ENCODE data around the gene MYO16. TPM values are rescaled to one million over a fixed set of nuclear protein-coding genes. Genes with fewer than 3 reads are reported as not detected.

MYO16 gene
- total and polyA plus RNA-seq, 7 donors = 0.01 to 0.46 (median 0.30) TPM

DNA sequence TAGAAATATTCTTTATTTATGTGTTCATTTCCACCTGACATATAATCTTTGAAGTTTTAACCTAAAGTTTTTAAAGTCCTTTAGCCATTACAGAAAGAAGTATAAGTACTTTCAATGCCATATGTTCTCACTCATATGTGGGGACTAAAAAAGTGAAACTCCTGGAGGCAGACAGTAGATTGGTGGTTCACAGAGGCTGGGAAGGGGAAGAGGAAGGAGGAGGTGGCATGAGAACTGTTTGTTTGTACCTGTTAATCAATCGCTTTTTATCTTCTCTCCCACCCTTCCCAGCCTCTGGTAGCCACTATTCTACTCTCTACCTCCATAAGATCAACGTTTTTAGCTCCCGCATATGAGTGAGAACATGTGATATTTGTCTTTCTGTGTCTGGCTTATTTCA, 131.1 kb downstream of the MYO16 start:
- no peak overlapping the region for H3K4me3 ChIP-seq
- WGBS, 3 donors = 73 to 80% (median 75%) methylated on average over 3 of the region's 3 CpGs
- no peaks in the 10 kb centered on the region for H3K9me3 ChIP-seq
- no peaks in the 10 kb centered on the region for H3K27me3 ChIP-seq (ENCODE audit: insufficient read depth in 3 of 3, low read length in 2 of 3)
- TF ChIP-seq, protein P1, sequence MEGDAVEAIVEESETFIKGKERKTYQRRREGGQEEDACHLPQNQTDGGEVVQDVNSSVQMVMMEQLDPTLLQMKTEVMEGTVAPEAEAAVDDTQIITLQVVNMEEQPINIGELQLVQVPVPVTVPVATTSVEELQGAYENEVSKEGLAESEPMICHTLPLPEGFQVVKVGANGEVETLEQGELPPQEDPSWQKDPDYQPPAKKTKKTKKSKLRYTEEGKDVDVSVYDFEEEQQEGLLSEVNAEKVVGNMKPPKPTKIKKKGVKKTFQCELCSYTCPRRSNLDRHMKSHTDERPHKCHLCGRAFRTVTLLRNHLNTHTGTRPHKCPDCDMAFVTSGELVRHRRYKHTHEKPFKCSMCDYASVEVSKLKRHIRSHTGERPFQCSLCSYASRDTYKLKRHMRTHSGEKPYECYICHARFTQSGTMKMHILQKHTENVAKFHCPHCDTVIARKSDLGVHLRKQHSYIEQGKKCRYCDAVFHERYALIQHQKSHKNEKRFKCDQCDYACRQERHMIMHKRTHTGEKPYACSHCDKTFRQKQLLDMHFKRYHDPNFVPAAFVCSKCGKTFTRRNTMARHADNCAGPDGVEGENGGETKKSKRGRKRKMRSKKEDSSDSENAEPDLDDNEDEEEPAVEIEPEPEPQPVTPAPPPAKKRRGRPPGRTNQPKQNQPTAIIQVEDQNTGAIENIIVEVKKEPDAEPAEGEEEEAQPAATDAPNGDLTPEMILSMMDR (IDR thresholded peaks at IDR 0.05) = no peak
- no peaks in the 10 kb centered on the region for H3K4me1 ChIP-seq
- DNase-seq (no peak), ATAC-seq (no peak)
- intact Hi-C loops (cut with DNase I) = no loop called here
- H3K27ac ChIP-seq = no peak overlapping the region
- no peaks in the 10 kb centered on the region for H3K36me3 ChIP-seq (ENCODE audit: insufficient read depth in 1 of 2, low read depth in 1 of 2)

- ATAC-seq (no peak), DNase-seq (no peak)
- TF ChIP-seq, protein P1 (IDR thresholded peaks at IDR 0.05) = no peak
- intact Hi-C loops (cut with DNase I) = no loop called here
- no peaks in the 10 kb centered on the region for H3K36me3 ChIP-seq (ENCODE audit: insufficient read depth in 1 of 2, low read depth in 1 of 2)
- no peaks in the 10 kb centered on the region for H3K27me3 ChIP-seq (ENCODE audit: insufficient read depth in 3 of 3, low read length in 2 of 3)
- H3K27ac ChIP-seq = no peak overlapping the region
- 75 to 87% (median 79%) methylated on average over 5 of the region's 5 CpGs for WGBS, 3 donors
- H3K4me1 ChIP-seq = no peaks in the 10 kb centered on the region
- H3K9me3 ChIP-seq = no peaks in the 10 kb centered on the region
- H3K4me3 ChIP-seq = no peak overlapping the region
These were observed 138.6 kb downstream of the MYO16 start for GRCh38 chr13:108768035-108768434.

DNA sequence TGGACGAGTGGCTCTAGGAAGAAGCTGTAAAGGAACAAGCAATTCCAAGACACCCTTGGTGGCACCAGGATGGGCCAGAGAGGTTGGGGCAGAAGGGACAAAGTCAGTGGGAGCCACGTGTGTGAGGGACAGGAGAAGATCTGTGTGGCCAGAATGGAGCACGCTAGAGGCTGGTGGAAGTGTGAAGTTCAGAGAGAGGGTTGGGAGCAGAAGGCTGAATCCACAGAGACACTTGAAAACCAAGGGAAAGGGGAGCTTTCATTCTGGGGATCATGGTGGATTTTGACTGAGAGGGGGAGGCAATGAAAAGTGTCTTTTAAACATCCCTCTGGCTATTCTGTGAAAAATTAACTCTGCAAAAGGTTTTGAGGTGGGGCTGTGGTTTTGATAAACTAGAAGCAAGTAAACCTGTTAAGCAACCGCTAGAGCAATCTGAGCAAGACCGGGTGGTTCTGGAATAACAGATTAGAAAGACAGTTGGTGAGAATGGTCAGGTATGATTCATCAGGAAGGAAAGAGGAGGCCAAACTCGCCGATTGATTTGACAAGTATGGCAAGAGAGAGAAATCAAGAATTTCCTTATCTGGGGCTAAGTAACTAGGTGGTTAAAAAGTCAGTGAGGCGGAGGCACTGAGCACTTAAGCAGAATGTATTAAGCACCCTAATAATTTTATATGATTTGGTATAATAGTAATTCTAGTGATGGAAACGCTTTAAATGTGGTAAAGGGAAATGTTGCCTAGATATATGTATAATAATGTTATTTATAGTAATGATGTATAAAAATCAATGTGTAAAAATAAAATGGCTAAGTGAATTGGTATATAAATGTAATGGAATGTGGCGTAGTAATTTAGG, 140.0 kb downstream of the MYO16 start:
- Histone ChIP-seq H3K4me3 (no peak overlapping the region), H3K27me3 (ENCODE audit: insufficient read depth in 3 of 3, low read length in 2 of 3) (no peaks in the 10 kb centered on the region), H3K36me3 (ENCODE audit: insufficient read depth in 1 of 2, low read depth in 1 of 2) (no peaks in the 10 kb centered on the region), H3K27ac (no peak overlapping the region), H3K9me3 (no peaks in the 10 kb centered on the region), H3K4me1 (no peaks in the 10 kb centered on the region)
- intact Hi-C loops (cut with DNase I) = no loop called here
- no peak for ATAC-seq
- no peak for DNase-seq
- 77 to 85% (median 79%) methylated on average over 10 of the region's 10 CpGs for WGBS, 3 donors
- TF ChIP-seq, protein P1 (IDR thresholded peaks at IDR 0.05) = no peak

- 53 to 64% (median 60%) methylated on average over 8 of the region's 8 CpGs for WGBS, 3 donors
- intact Hi-C loops (cut with DNase I) = no loop called here
- ATAC-seq = no peak
These were observed 146.2 kb downstream of the MYO16 start for GRCh38 chr13:108775597-108775996.

More at GRCh38 chr13:108775597-108775996, 146.2 kb downstream of the MYO16 start:
- DNase-seq = no peak
- Histone ChIP-seq H3K4me1 (no peaks in the 10 kb centered on the region), H3K36me3 (ENCODE audit: insufficient read depth in 1 of 2, low read depth in 1 of 2) (no peaks in the 10 kb centered on the region), H3K9me3 (no peaks in the 10 kb centered on the region), H3K4me3 (no peak overlapping the region), H3K27ac (no peak overlapping the region), H3K27me3 (ENCODE audit: insufficient read depth in 3 of 3, low read length in 2 of 3) (no peaks in the 10 kb centered on the region)
- TF ChIP-seq, protein P1 (IDR thresholded peaks at IDR 0.05) = no peak

All from psoas muscle (tissue), 8 donors.